Stimulated activated CD8-positive, alpha-beta memory T cell treated with anti-CD3 and anti-CD28 coated beads, Interleukin-7, amount 100 ng/mL, for 48 hours (primary cell): ENCODE results near the gene CPED1.

ENCODE experiments used
- DNase-seq, 2 donors: peaks; one replicate each; pipeline ENCODE4 v3.0.0-alpha.2; 2020; ENCODE audit warnings: low read depth in 1 of 2; ENCODE audit errors: extremely low read depth in 1 of 2

The CPED1 gene

DNA sequence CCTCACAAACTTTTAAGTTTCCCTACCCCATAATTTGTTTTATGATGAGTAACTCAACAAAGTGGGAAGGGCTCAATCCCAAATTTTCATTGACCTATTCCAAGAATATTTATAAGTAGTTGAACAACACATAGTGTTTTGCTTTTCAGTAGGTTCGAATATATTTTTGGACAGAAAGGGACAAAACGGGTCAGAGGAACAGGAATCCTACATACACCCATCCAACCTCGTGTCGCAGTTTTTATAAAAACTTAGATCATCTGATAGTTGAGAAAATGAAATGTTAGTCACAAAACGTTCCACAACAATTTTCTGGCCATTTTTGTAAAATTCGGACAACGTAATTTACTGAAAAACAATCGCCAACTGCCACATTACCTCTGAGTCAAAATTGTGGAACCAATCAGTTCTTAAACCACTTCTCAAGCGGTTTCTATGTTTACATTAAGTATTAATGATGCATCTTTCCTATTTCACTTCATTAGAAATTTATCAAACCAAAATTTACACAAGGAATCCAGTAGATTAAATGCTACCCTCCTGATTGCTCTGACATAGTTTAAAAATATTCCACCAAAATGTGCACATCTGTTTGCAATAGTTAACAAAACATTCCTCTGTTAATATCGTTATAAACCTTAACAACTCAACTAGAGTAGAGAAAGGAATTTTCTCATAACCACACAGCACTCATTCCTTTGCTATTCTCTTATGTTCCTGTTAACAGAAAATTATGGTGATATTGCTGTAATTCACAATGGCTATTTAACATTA, 346.6 kb downstream of the CPED1 start:
- DNase-seq = no peak

GRCh38 chr7:121336579-121336978, 348.1 kb downstream of the CPED1 start:
- DNase-seq = no peak

DNA sequence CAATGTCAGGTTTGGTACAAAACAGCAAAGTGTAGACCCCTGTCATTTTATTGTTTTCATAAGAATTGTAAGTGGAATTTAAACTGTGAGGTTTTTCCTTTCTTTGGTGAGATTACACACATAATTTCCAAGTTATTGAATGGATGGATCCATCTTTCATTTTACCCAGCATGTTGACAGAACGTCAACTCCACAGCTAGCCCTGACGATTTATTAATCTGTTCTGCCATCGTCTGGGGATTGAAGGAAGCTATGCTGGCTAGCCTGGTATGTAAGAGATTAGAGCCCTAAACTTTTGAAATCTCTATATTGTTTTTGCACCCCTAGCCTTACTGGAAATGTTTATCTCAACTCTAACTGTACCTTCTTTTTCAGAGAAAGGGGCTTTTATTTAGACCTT, 348.9 kb downstream of the CPED1 start:
- DNase-seq = no peak

DNA sequence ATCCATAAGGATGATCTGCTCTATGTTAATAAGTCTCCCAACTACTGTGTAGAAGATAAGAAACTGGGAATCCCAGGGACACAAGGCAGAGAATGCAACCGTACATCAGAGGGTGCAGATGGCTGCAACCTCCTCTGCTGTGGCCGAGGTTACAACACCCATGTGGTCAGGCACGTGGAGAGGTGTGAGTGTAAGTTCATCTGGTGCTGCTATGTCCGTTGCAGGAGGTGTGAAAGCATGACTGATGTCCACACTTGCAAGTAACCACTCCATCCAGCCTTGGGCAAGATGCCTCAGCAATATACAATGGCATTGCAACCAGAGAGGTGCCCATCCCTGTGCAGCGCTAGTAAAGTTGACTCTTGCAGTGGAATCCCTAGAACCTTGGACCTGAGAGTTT, 350.6 kb downstream of the CPED1 start:
- DNase-seq = no peak

DNA sequence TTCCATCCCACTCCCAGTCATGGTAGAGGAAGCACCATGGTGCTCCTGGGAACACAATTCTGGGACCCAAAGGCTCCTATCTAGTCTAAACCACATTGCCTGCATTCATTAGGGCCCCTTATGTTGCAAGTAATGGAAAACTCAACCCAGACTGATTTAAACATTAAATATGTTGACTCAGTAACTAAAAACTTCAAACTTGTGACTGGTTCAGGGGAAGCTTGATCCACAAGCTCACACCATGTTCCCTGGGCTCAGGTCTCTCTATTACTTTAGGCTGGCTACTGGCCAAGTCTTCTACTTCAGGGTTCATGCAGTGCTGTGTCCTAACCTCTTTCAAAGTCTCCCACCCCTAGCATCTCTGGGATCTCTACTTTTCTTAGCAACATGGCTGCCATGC, 353.4 kb downstream of the CPED1 start:
- DNase-seq = no peak

- no peak for DNase-seq
Measured at GRCh38 chr7:121342631-121343030, 354.1 kb downstream of the CPED1 start.

DNA sequence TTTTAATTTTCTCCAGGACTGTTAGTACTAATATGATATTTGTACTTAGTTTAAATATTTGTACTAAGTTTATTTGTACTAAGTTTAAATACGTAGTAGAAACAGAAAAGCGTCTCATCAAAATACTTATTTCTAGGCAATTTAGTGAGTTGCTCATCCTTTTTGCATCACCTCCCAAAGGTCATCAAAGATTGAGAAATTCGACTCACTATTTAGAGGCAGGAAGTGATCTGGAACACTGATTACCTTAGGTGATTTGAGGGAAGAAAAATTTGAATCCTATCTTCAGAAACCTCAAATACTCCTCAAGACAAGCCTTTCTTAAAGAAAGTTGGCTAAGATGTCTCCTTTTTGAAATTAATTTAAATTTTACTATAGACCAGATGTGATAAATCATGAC, 354.8 kb downstream of the CPED1 start:
- DNase-seq = no peak

DNA sequence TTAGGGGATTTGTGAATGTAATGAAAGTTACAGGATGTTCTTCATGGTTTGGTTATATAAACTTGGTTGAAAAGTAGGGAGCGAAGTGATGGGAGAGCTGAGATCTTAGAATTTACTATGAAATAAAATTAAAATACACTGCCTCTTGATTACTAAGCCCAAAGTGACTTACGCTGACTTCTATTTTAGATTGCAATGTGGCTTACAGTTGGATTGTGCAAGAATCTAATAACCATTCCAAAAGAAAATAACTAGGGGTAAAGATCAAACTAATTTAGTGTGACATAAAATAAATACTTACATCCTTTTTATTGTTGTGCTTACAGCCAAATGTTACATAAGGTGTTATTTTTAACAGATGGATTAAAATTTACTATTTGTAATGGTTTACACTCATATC, 355.6 kb downstream of the CPED1 start:
- DNase-seq = no peak

DNA sequence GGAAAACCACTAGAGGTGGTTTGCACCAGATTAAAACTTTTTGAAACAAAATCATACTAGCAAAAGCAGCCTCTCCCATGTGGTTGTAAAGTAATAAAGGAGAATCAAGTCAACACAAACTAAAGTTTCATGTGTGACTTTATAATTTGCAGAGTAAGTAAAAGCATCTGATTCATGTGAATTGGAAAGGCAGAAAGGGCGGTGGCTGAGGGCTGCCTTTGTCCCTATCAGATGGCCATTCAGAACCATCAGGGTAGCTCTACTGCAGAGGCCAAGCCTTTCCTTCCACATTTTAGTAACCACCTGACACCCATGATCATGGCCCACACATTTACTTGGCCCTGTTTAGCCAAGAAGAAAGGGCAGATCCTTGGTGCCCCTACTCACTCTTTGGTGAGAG, 356.0 kb downstream of the CPED1 start:
- no peak for DNase-seq
